HEK293T (cell line): ENCODE data around the gene MACROD2.

Experiments
- ARNT ChIP-seq: fragments of 450-650 bp; IDR thresholded peaks from 2 replicates; pipeline ENCODE4 v1.6.1; 2017; ENCODE audit warnings: mild to moderate bottlenecking
- BHLHE40 ChIP-seq: fragments of 450-650 bp; IDR thresholded peaks from 2 replicates; pipeline ENCODE4 v1.6.1; 2016; ENCODE audit warnings: mild to moderate bottlenecking, moderate library complexity, borderline replicate concordance
- CTBP1 ChIP-seq: fragments of 450-650 bp; IDR thresholded peaks from 2 replicates; pipeline ENCODE4 v1.6.1; 2016; ENCODE audit warnings: borderline replicate concordance
- ELF4 ChIP-seq: fragments of 450-650 bp; IDR thresholded peaks from 2 replicates; pipeline ENCODE4 v1.6.1; 2017; ENCODE audit warnings: antibody characterized with exemption
- FOXK2 ChIP-seq: fragments of 450-650 bp; IDR thresholded peaks from 2 replicates; pipeline ENCODE4 v1.6.1; 2016; ENCODE audit warnings: mild to moderate bottlenecking
- FOXM1 ChIP-seq: fragments of 450-650 bp; IDR thresholded peaks from 2 replicates; pipeline ENCODE4 v1.6.1; 2017; ENCODE audit warnings: mild to moderate bottlenecking, borderline replicate concordance
- HDGF ChIP-seq: fragments of 450-650 bp; IDR thresholded peaks from 2 replicates; pipeline ENCODE4 v1.6.1; 2017; ENCODE audit warnings: antibody characterized with exemption, borderline replicate concordance
- LEF1 ChIP-seq: fragments of 450-650 bp; IDR thresholded peaks from 2 replicates; pipeline ENCODE4 v1.6.1; 2017; ENCODE audit warnings: mild to moderate bottlenecking, borderline replicate concordance
- NFRKB ChIP-seq: fragments of 450-650 bp; IDR thresholded peaks from 2 replicates; pipeline ENCODE4 v1.6.1; 2016; ENCODE audit warnings: mild to moderate bottlenecking, moderate library complexity
- PKNOX1 ChIP-seq: fragments of 450-650 bp; IDR thresholded peaks from 2 replicates; pipeline ENCODE4 v1.6.1; 2016
- SP1 ChIP-seq: fragments of 450-650 bp; IDR thresholded peaks from 2 replicates; pipeline ENCODE4 v1.6.1; 2017
- SUZ12 ChIP-seq: fragments of 450-650 bp; IDR thresholded peaks from 2 replicates; pipeline ENCODE4 v1.6.1; 2016; ENCODE audit warnings: mild to moderate bottlenecking
- TARDBP ChIP-seq: fragments of 450-650 bp; IDR thresholded peaks from 2 replicates; pipeline ENCODE4 v1.6.1; 2016

GRCh38 chr20:15214051-15214450 lies 1218.7 kb downstream of the MACROD2 start:
- TF ChIP-seq PKNOX1 = no peak
- no peak for TF ChIP-seq FOXK2
- TF ChIP-seq HDGF = no peak
- TF ChIP-seq SP1 = no peak
- TF ChIP-seq FOXM1 = no peak
- TF ChIP-seq BHLHE40 = no peak
- no peak for TF ChIP-seq NFRKB
- TF ChIP-seq LEF1 = no peak
- no peak for TF ChIP-seq TARDBP
- TF ChIP-seq SUZ12 = no peak
- no peak for TF ChIP-seq ELF4
- TF ChIP-seq ARNT = no peak
- no peak for TF ChIP-seq CTBP1
